Measurements from ENCODE around the gene RAB10. TPM values are rescaled to one million over a fixed set of nuclear protein-coding genes. Genes with fewer than 3 reads are reported as not detected.

RAB10 gene
- total and polyA plus RNA-seq, 2 of the 13 experiments (the other 11 are each of a cell fraction or from before 2014, with no cell fraction given), result 48.2 to 120 TPM

DNA sequence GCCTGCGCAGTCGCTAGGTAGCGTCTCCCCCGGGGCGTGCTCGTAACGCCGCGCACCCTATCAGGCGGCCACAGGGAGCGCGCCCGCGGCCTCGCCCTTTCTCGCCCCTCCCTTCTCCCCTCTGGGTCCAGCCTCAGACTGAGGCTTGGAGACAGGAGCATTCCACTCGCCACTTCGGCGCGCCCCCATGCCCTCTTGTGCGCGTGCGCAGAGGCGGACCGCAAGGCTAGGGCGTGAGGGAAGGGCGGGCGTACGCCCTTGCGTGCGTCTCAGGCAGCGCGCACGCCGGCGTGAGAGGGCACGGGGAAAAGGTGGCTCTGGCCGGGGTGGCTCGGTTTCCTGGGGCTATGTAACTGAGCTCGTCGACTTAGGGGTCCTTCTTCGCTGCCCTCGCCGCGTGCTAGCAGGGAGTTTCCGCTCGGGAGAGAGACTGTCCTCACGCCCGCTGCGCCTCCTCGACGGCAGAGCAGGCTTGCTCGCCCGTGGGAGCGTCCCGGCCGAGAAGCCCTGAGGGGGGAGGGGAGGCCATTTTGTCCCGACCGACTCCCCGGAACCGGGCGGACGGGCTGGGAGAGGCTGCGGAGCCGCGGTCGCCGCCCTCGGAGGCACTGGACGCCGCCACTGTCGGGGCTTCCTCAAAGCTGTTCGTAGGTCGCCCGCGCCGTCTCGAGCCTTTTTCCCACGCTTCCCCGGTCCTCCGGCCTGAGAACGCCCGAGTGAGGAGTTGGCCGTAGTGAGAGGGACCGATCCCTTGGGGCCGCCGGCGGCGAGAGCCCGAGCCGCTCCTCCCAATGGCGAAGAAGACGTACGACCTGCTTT lies at the start of gene RAB10 (continued):
- TF ChIP-seq, protein P1, sequence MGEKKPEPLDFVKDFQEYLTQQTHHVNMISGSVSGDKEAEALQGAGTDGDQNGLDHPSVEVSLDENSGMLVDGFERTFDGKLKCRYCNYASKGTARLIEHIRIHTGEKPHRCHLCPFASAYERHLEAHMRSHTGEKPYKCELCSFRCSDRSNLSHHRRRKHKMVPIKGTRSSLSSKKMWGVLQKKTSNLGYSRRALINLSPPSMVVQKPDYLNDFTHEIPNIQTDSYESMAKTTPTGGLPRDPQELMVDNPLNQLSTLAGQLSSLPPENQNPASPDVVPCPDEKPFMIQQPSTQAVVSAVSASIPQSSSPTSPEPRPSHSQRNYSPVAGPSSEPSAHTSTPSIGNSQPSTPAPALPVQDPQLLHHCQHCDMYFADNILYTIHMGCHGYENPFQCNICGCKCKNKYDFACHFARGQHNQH (CRISPR knock-in tag; IDR thresholded peaks at IDR 0.05), result peak; percentile 90
- peak; percentile 84 for TF ChIP-seq TARDBP (CRISPR knock-in tag; IDR thresholded peaks at IDR 0.05)
- peak; percentile 97 for TF ChIP-seq HOXA5 (CRISPR knock-in tag; IDR thresholded peaks at IDR 0.05)
- peak; percentile 94 for TF ChIP-seq JARID2 (CRISPR knock-in tag; IDR thresholded peaks at IDR 0.05; ENCODE audit: insufficient replicate concordance)
- peak; percentile 81 for TF ChIP-seq FOXP4 (CRISPR knock-in tag; IDR thresholded peaks at IDR 0.05)
- TF ChIP-seq NBN (conservative IDR thresholded peaks at IDR 0.05), result no peak
- TF ChIP-seq, protein P2, sequence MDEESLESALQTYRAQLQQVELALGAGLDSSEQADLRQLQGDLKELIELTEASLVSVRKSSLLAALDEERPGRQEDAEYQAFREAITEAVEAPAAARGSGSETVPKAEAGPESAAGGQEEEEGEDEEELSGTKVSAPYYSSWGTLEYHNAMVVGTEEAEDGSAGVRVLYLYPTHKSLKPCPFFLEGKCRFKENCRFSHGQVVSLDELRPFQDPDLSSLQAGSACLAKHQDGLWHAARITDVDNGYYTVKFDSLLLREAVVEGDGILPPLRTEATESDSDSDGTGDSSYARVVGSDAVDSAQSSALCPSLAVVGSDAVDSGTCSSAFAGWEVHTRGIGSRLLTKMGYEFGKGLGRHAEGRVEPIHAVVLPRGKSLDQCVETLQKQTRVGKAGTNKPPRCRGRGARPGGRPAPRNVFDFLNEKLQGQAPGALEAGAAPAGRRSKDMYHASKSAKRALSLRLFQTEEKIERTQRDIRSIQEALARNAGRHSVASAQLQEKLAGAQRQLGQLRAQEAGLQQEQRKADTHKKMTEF (CRISPR knock-in tag; IDR thresholded peaks at IDR 0.05), result peak; percentile 96
- TF ChIP-seq, protein P3, sequence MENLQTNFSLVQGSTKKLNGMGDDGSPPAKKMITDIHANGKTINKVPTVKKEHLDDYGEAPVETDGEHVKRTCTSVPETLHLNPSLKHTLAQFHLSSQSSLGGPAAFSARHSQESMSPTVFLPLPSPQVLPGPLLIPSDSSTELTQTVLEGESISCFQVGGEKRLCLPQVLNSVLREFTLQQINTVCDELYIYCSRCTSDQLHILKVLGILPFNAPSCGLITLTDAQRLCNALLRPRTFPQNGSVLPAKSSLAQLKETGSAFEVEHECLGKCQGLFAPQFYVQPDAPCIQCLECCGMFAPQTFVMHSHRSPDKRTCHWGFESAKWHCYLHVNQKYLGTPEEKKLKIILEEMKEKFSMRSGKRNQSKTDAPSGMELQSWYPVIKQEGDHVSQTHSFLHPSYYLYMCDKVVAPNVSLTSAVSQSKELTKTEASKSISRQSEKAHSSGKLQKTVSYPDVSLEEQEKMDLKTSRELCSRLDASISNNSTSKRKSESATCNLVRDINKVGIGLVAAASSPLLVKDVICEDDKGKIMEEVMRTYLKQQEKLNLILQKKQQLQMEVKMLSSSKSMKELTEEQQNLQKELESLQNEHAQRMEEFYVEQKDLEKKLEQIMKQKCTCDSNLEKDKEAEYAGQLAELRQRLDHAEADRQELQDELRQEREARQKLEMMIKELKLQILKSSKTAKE (CRISPR knock-in tag; IDR thresholded peaks at IDR 0.05; ENCODE audit: borderline replicate concordance), result no peak
- TF ChIP-seq ZNF34 (CRISPR knock-in tag; IDR thresholded peaks at IDR 0.05; ENCODE audit: borderline replicate concordance), result peak; percentile 72; the same call in 1 of the 2 replicates
- TF ChIP-seq TOE1 (CRISPR knock-in tag; IDR thresholded peaks at IDR 0.05), result peak; percentile 87; the same call in 1 of the 2 replicates
- TF ChIP-seq ZNF891 (CRISPR knock-in tag; IDR thresholded peaks at IDR 0.05), result peak; percentile 84; the same call in 1 of the 2 replicates
- 0 out of 2 replicates have a peak, but pooled peaks have one; percentile 34 for TF ChIP-seq ZNF782 (CRISPR knock-in tag; IDR thresholded peaks at IDR 0.05; ENCODE audit: borderline replicate concordance)
- TF ChIP-seq, protein P4, sequence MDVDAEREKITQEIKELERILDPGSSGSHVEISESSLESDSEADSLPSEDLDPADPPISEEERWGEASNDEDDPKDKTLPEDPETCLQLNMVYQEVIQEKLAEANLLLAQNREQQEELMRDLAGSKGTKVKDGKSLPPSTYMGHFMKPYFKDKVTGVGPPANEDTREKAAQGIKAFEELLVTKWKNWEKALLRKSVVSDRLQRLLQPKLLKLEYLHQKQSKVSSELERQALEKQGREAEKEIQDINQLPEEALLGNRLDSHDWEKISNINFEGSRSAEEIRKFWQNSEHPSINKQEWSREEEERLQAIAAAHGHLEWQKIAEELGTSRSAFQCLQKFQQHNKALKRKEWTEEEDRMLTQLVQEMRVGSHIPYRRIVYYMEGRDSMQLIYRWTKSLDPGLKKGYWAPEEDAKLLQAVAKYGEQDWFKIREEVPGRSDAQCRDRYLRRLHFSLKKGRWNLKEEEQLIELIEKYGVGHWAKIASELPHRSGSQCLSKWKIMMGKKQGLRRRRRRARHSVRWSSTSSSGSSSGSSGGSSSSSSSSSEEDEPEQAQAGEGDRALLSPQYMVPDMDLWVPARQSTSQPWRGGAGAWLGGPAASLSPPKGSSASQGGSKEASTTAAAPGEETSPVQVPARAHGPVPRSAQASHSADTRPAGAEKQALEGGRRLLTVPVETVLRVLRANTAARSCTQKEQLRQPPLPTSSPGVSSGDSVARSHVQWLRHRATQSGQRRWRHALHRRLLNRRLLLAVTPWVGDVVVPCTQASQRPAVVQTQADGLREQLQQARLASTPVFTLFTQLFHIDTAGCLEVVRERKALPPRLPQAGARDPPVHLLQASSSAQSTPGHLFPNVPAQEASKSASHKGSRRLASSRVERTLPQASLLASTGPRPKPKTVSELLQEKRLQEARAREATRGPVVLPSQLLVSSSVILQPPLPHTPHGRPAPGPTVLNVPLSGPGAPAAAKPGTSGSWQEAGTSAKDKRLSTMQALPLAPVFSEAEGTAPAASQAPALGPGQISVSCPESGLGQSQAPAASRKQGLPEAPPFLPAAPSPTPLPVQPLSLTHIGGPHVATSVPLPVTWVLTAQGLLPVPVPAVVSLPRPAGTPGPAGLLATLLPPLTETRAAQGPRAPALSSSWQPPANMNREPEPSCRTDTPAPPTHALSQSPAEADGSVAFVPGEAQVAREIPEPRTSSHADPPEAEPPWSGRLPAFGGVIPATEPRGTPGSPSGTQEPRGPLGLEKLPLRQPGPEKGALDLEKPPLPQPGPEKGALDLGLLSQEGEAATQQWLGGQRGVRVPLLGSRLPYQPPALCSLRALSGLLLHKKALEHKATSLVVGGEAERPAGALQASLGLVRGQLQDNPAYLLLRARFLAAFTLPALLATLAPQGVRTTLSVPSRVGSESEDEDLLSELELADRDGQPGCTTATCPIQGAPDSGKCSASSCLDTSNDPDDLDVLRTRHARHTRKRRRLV (CRISPR knock-in tag; IDR thresholded peaks at IDR 0.05), result peak; percentile 93
- peak; percentile 91 for TF ChIP-seq SPEN (CRISPR knock-in tag; IDR thresholded peaks at IDR 0.05; ENCODE audit: low read depth)

Data from HepG2 (cell line).